NK-92 (cell line): ENCODE data around the gene KIF6.
"Not testable (repeated sequence)": the region's sequence is repeated elsewhere in the genome, so short reads cannot be mapped to it uniquely, and the experiment has no call there.

Source experiments
- DNase-seq: peaks from one replicate; lab custom pipeline; 2025; ENCODE audit not compliant: unreplicated experiment; lab: John Stamatoyannopoulos, UW

KIF6 gene

DNA sequence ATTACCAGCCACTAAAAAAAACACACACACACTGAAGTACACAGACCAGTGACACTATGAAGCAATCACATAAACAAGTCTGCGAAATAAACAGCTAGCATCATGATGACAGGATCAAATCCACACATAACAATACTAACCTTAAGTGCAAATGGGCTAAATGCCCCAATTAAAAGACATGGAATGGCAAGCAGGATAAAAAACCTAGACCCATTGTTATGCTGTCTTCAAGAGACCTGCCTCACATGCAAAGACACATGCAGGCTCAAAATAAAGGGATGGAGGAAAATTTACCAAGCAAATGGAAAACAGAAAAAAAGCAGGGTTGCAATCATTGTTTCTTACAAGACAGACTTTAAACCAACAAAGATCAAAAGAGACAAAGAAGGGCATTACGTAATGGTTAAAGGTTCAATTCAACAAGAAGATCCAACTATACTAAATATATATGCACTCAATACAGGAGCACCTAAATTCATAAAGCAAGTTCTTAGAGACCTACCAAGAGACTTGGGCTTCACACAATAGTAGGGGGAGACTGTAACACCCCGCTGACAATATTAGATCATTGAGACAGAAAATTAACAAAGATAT is 222.7 kb downstream of the KIF6 start:
- not testable (repeated sequence) for DNase-seq

DNA sequence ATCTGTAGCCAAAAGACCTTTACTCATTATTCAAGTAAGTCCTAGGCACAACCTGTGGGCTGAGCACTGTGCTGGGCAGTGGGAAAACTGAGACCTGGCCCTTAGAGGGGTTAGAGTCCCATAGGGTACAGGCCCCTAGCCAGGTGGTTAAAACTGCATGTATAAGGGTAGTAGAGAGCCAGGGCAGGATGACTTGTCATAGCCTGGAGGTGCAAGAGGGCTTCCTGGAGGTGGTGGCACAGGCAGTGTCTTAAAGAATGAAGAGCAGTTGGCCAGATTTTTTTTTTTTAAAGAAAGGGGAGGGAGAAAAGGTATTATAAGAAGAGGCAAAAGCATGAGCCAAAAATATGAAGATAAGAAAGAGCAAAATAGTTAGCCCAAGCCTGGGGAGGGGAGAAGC is 226.2 kb downstream of the KIF6 start:
- no peak for DNase-seq

DNA sequence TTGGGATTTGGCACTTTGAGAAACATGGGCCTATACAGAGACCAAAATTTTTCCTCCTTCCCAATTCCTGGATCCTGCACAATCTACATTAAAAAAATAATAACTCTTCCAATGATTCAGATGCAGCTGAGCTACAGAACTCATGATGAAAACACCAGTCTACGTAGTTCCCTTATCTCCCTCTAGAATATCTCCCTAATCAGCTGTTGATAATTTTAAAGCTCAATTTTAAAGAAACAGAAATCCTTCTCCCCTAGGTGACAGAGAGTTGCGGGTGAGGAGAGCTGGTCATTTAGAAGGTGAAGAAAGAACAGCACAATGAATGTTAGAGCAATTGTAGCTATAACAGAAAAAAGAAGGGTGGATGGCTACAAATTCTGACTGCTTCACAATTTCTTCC is 227.1 kb downstream of the KIF6 start:
- DNase-seq: no peak

- DNase-seq: no peak
These were observed 228.3 kb downstream of the KIF6 start for GRCh38 chr6:39496915-39497314.

- no peak for DNase-seq
These were observed 228.8 kb downstream of the KIF6 start for GRCh38 chr6:39496456-39496855.

GRCh38 chr6:39495640-39496039 is 229.6 kb downstream of the KIF6 start:
- DNase-seq: no peak

- no peak for DNase-seq
These were observed 230.2 kb downstream of the KIF6 start for GRCh38 chr6:39494998-39495397.

DNA sequence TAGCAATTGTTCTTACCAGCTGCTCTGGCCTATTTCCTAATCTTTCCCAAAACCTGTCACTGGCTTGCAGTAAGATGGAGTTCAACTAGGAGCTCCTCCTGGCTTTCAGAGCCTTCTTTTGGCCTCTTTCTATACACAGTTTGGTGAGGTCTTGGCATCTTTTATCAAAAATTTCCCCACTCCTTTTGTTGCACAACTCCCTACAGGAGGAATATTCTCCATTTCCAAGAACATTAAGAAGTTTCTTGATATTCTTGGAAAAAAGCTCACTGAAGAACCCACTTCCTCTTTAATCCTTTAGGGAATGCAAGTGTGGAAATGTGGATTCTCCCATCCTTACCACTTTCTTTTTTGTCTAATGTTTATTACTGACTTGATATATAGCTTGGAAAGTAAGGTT is 231.4 kb downstream of the KIF6 start:
- DNase-seq: no peak

- DNase-seq: no peak
These were observed 232.0 kb downstream of the KIF6 start for GRCh38 chr6:39493174-39493573.

- DNase-seq: no peak
These were observed 235.1 kb downstream of the KIF6 start for GRCh38 chr6:39490108-39490507.

GRCh38 chr6:39488255-39488879 is 236.8 kb downstream of the KIF6 start:
- no peak for DNase-seq

DNA sequence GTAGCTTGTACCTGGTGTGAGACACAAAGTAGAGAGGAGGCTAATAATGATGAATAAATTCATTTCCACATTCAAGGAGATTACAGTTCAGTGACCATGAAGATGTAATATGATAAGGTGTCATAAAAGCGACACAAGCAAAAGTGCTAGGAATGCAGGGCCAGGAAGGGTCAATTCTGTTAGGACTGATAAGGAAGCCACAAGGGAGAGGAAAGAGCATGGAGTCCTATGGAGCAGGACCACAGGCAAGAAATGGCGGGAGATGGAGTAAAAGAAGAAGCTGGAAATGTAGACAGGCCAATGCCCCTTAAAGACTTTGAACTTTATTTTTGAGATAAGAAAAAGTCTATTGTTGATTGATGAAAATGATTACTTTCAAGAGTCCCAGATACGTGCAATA is 240.9 kb downstream of the KIF6 start:
- no peak for DNase-seq

DNA sequence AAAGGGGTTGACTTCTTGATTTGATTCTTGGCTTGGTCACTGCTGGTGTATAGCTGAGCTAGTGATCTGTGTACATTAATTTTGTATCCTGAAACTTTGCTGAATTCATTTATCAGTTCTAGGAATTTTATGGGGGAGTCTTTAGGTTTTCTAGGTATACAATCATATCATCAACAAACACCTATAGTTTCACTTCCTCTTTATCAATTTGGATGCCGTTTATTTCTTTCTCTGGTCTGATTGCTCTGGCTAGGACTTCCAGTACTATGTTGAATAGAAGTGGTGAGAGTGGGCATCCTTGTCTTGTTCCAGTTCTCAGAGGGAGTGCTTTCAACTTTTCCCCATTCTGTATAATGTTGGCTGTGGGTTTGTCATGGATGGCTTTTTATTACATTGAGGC is 245.4 kb downstream of the KIF6 start:
- not testable (repeated sequence) for DNase-seq

DNA sequence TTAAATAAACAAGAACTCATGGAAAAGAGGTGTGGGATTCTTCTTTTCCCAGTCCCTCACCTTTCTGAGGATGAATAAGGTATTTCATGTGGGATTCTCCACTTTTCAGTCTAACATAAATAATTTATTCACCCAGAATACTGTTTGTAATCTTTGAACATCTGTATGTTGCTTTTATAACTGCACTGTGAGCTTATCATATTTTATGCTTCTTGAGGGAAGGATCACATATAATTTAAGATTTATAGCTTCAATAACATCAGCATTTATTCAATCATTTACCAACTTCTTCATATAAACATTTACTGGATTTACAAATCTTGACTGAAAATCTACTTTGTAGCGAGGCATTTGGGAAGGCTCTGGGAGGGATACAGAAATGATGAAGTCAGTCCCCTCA is 248.5 kb downstream of the KIF6 start:
- no peak for DNase-seq

GRCh38 chr6:39476151-39476550 is 249.1 kb downstream of the KIF6 start:
- DNase-seq: no peak

- no peak for DNase-seq
These were observed 253.1 kb downstream of the KIF6 start for GRCh38 chr6:39471954-39472659.

- no peak for DNase-seq
These were observed 254.7 kb downstream of the KIF6 start for GRCh38 chr6:39470506-39470905.

DNA sequence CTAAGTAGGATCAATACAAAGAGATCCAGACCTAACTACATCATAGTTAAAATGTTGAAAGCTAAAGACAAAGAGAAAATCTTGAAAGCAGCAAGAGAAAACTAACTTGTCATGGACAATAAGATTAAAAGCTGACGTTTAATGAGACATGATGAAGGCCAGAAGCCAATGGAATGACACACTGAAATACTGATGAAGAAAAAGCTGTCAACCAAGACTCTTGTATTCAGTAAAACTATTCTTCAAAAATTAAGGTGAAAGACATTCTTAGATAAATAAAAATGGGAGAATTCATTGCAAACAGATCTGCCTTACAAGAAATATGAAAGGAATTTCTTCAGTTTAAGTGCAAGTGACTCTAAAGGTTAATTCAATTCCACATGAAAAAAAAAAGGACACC is 256.8 kb downstream of the KIF6 start:
- DNase-seq: no peak

DNA sequence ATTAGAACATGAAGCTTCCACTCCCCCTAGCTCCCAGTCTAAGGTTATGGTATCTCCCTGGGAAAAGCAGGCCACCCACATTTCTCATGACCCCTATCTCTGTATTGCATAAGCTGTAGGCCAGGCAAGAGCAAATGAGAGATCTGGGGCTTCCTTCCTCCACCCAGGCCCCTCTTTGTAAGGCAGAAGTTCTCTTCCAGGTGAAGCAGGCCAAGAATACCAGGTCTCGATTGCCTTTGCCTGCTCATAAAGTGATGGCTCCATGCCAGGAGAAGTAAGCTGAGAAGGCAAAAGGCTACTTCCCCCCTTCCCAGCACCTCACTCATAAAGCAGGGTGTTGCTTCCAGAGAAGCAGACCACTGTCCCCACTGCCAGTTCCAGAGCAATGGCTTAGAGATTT is 258.6 kb downstream of the KIF6 start:
- DNase-seq: no peak

DNA sequence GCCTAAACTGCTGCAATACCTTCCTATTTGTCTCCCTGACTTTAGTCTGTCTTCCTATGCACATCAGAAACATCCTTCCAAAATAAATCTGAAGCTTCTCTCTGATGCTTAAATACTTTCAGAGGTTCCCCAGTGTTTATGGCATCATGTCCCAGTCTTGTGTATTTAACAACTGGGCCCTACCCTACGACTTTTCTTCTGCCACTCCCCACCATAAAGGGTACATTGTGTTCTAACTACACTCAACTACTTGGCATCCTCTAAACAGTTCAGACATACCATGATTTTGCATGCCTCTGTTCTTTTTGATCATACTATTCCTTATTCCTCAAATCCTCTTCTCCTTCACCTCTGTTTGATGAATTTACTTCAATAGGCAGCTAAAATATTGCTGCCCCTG is 259.7 kb downstream of the KIF6 start:
- no peak for DNase-seq

DNA sequence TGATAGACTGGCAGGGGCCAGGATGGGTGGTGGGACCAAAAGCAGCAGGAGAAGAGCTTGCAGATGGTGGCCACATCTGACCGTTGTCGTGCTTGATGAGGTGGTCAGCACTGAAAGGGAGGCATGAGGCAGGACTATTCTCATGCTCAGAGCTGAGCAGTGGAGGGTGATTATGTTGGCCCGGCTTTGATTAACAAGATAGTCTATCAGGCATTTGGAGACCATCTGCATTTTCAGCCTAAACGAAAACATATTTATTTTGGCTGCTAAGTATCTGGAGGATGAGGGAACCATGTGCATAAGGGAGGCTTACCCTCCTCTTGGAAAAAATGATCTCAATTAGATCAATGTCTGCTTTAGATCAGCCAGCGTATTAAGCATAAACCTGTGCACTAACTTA is 261.1 kb downstream of the KIF6 start:
- no peak for DNase-seq

GRCh38 chr6:39453956-39454524 is 271.2 kb downstream of the KIF6 start:
- no peak for DNase-seq
